ENCODE data around the gene IL18BP. TPM values are rescaled to one million over a fixed set of nuclear protein-coding genes. Genes with fewer than 3 reads are reported as not detected.

The IL18BP gene
- total RNA-seq, 2 experiments from 2014 or later: 14.7 to 16.8 TPM

DNA sequence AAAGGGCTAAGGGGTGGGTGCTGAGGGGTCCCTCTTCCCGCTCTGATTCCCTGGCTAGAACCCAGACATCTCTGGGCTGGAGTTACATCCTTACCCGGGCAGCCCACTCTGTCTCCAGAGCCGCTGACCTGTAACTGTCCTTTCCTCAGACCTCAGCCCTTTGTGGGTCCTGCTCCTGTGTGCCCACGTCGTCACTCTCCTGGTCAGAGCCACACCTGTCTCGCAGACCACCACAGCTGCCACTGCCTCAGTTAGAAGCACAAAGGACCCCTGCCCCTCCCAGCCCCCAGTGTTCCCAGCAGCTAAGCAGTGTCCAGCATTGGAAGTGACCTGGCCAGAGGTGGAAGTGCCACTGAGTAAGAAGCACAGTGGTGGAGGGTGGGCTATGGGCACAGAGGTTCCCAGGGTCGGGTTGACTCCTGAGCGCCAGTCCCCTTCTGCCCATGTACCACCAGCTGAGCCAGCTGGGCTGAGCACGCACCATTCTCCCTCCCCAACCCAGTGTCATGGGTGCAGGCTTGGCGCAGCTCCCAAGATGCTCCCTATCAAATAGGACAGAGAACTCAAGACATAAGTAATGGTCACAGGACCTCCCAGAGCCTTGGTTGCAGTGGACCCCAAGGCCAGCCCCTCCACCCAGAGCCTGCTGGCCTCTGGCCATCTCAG lies 1.6 kb downstream of the IL18BP start:
- ATAC-seq (ENCODE audit: poor library complexity) (no peak), DNase-seq (no peak)
- H3K36me3 Mint-ChIP-seq (ENCODE audit: low read depth): peaks cover 55% of the 10 kb centered on the region
- no peaks in the 10 kb centered on the region for H3K9me3 Mint-ChIP-seq
- intact Hi-C loops (cut with DNase I, micrococcal nuclease): no loop called here
- H3K4me3 ChIP-seq (ENCODE audit: low read length): no peak overlapping the region
- H3K27ac Mint-ChIP-seq: peak overlapping the region; percentile 96
- CTCF ChIA-PET: interaction anchor here (0.9 kb wide), 1 partner anchor 25 kb away, joined by 3 read pairs; no protein-coding TSS in a partner anchor
- H3K4me1 ChIP-seq (ENCODE audit: insufficient read depth, low read length): peaks cover 34% of the 10 kb centered on the region
- no peaks in the 10 kb centered on the region for H3K27me3 ChIP-seq (ENCODE audit: control insufficient read depth in 1 of 2, insufficient read depth in 2 of 2, low read length in 2 of 2)
- no peaks in the 10 kb centered on the region for H3K27me3 Mint-ChIP-seq
- POLR2A ChIA-PET: interaction anchor here (0.9 to 2.2 kb wide), 3 partner anchors 8 to 40 kb away, joined by 3 to 15 read pairs (median 5); no protein-coding TSS in a partner anchor
- no peak overlapping the region for H3K27ac ChIP-seq (ENCODE audit: low read depth in 1 of 2, low read length in 2 of 2)
- peaks cover 39% of the 10 kb centered on the region for H3K4me1 Mint-ChIP-seq (ENCODE audit: low read depth)
- H3K9me3 ChIP-seq (ENCODE audit: control insufficient read depth in 1 of 2, insufficient read depth in 1 of 2, low read length in 2 of 2): no peaks in the 10 kb centered on the region
- no peak for TF ChIP-seq CTCF (IDR thresholded peaks at IDR 0.05)
- H3K4me3 Mint-ChIP-seq: no peak overlapping the region
- peaks cover 43% of the 10 kb centered on the region for H3K36me3 ChIP-seq (ENCODE audit: insufficient read depth, low read length)

GRCh38 chr11:72001285-72001684 lies 2.6 kb downstream of the IL18BP start:
- Histone ChIP-seq H3K9me3 (ENCODE audit: control insufficient read depth in 1 of 2, insufficient read depth in 1 of 2, low read length in 2 of 2) (no peaks in the 10 kb centered on the region), H3K4me1 (ENCODE audit: insufficient read depth, low read length) (peaks cover 34% of the 10 kb centered on the region), H3K4me3 (ENCODE audit: low read length) (no peak overlapping the region), H3K27ac (ENCODE audit: low read depth in 1 of 2, low read length in 2 of 2) (no peak overlapping the region), H3K36me3 (ENCODE audit: insufficient read depth, low read length) (peaks cover 52% of the 10 kb centered on the region), H3K27me3 (ENCODE audit: control insufficient read depth in 1 of 2, insufficient read depth in 2 of 2, low read length in 2 of 2) (no peaks in the 10 kb centered on the region)
- H3K9me3 Mint-ChIP-seq: no peaks in the 10 kb centered on the region
- no peak for DNase-seq
- intact Hi-C loops (cut with DNase I, micrococcal nuclease): no loop called here
- H3K4me1 Mint-ChIP-seq (ENCODE audit: low read depth): peaks cover 39% of the 10 kb centered on the region
- POLR2A ChIA-PET: interaction anchor here (0.9 kb wide), 1 partner anchor 39 kb away, joined by 3 read pairs; no protein-coding TSS in a partner anchor
- CTCF ChIA-PET: no interaction called here
- peak overlapping the region; percentile 39 for H3K27ac Mint-ChIP-seq
- no peaks in the 10 kb centered on the region for H3K27me3 Mint-ChIP-seq
- ATAC-seq (ENCODE audit: poor library complexity): no peak
- H3K36me3 Mint-ChIP-seq (ENCODE audit: low read depth): peaks cover 63% of the 10 kb centered on the region
- no peak overlapping the region for H3K4me3 Mint-ChIP-seq
- TF ChIP-seq CTCF (IDR thresholded peaks at IDR 0.05): no peak

DNA sequence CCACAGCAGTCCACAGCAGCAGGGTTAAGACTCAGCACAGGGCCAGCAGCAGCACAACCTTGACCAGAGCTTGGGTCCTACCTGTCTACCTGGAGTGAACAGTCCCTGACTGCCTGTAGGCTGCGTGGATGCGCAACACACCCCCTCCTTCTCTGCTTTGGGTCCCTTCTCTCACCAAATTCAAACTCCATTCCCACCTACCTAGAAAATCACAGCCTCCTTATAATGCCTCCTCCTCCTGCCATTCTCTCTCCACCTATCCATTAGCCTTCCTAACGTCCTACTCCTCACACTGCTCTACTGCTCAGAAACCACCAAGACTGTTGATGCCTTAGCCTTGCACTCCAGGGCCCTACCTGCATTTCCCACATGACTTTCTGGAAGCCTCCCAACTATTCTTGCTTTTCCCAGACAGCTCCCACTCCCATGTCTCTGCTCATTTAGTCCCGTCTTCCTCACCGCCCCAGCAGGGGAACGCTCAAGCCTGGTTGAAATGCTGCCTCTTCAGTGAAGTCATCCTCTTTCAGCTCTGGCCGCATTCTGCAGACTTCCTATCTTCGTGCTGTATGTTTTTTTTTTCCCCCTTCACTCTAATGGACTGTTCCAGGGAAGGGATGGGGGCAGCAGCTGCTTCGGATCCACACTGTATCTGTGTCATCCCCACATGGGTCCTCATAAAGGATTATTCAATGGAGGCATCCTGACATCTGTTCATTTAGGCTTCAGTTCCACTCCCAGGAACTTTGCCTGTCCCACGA lies 3.3 kb downstream of the IL18BP start:
- H3K4me3 Mint-ChIP-seq: peak overlapping the region; percentile 39
- H3K36me3 Mint-ChIP-seq (ENCODE audit: low read depth): peaks cover 70% of the 10 kb centered on the region
- CTCF ChIA-PET: no interaction called here
- no peak for TF ChIP-seq CTCF (IDR thresholded peaks at IDR 0.05)
- no peaks in the 10 kb centered on the region for H3K9me3 Mint-ChIP-seq
- POLR2A ChIA-PET: no interaction called here
- H3K4me1 ChIP-seq (ENCODE audit: insufficient read depth, low read length): peaks cover 34% of the 10 kb centered on the region
- intact Hi-C loops (cut with DNase I, micrococcal nuclease): no loop called here
- DNase-seq: no peak
- no peak overlapping the region for H3K4me3 ChIP-seq (ENCODE audit: low read length)
- no peak for ATAC-seq (ENCODE audit: poor library complexity)
- H3K36me3 ChIP-seq (ENCODE audit: insufficient read depth, low read length): peaks cover 59% of the 10 kb centered on the region
- H3K27ac Mint-ChIP-seq: peak overlapping the region; percentile 72
- no peaks in the 10 kb centered on the region for H3K9me3 ChIP-seq (ENCODE audit: control insufficient read depth in 1 of 2, insufficient read depth in 1 of 2, low read length in 2 of 2)
- H3K27me3 Mint-ChIP-seq: no peaks in the 10 kb centered on the region
- no peak overlapping the region for H3K27ac ChIP-seq (ENCODE audit: low read depth in 1 of 2, low read length in 2 of 2)
- H3K4me1 Mint-ChIP-seq (ENCODE audit: low read depth): peaks cover 39% of the 10 kb centered on the region
- H3K27me3 ChIP-seq (ENCODE audit: control insufficient read depth in 1 of 2, insufficient read depth in 2 of 2, low read length in 2 of 2): no peaks in the 10 kb centered on the region
